Aorta (tissue), 5 donors: ENCODE measurements around the gene VSIG10. TPM values are rescaled to one million over a fixed set of nuclear protein-coding genes. Genes with fewer than 3 reads are reported as not detected.
A peak's percentile ranks its signal among the peaks of the same experiment; 100 is the strongest.

ENCODE experiments used
- ATAC-seq: fragments of 200-7000 bp; cut with Tn5 transposase; one replicate; pipeline ENCODE4 v1.9.1; 2022; ENCODE audit warnings: moderate library complexity; ENCODE audit not compliant: low FRiP score
- DNase-seq, 2 donors: peaks; one replicate each; pipeline ENCODE4 v3.0.0-alpha.2; 2020
- H3K27ac ChIP-seq, 2 donors: one replicate each; pipeline ENCODE4 v1.5.1; 2013; ENCODE audit warnings: low read length in 2 of 2, mild to moderate bottlenecking in 2 of 2, moderate library complexity in 2 of 2, control low read depth in 1 of 2, inconsistent platforms in 1 of 2, low read depth in 1 of 2
- H3K27me3 ChIP-seq, 2 donors: one replicate each; pipeline ENCODE4 v1.6.1; 2013; ENCODE audit warnings: control low read depth in 1 of 2, low read length in 1 of 2, mild to moderate bottlenecking in 1 of 2, moderate library complexity in 1 of 2; ENCODE audit not compliant: insufficient read depth in 2 of 2, control insufficient read depth in 1 of 2
- H3K36me3 ChIP-seq, 2 donors: one replicate each; pipeline ENCODE4 v1.6.1; 2013; ENCODE audit warnings: control low read depth in 1 of 2, low read length in 1 of 2, mild to moderate bottlenecking in 1 of 2; ENCODE audit not compliant: insufficient read depth in 2 of 2, control insufficient read depth in 1 of 2
- H3K4me1 ChIP-seq, 2 donors: one replicate each; pipeline ENCODE4 v1.6.1; 2013; ENCODE audit warnings: low read length in 2 of 2, control low read depth in 1 of 2, mild to moderate bottlenecking in 1 of 2, moderate library complexity in 1 of 2; ENCODE audit not compliant: insufficient read depth in 2 of 2, control insufficient read depth in 1 of 2
- H3K4me3 ChIP-seq, 2 donors: one replicate each; pipeline ENCODE4 v1.5.1; 2013; ENCODE audit warnings: low read length in 2 of 2, control low read depth in 1 of 2, mild to moderate bottlenecking in 1 of 2
- H3K9me3 ChIP-seq: one replicate; pipeline ENCODE4 v1.6.1; 2013; ENCODE audit warnings: mild to moderate bottlenecking, low read length; ENCODE audit not compliant: control insufficient read depth
- WGBS, 2 donors: extraction: QIAGEN DNeasy Blood & Tissue Kit; methylation state at CpG; one replicate each; pipeline ENCODE4 v1.1.7; 2013; 5-methylcytosine and 5-hydroxymethylcytosine counted together
- intact Hi-C, 2 donors: fragments of 100-400 bp; cut with DNase I; formaldehyde crosslinking; loops; one replicate each; pipeline versions ENCODE4 v1.14.2 to v1.15.0; 2022
- long read RNA-seq, 2 donors: library from polyadenylated mRNA; unstranded; transcript quantifications; one replicate each; pipeline ENCODE4 v2.0.0, GENCODE V29; 2020 to 2021
- polyA plus RNA-seq, 2 donors: library from polyadenylated mRNA; stranded (reverse); fragments of 200-250 nt; gene quantifications; one replicate each; pipeline ENCODE4 v1.2.3, GENCODE V29; 2013
- total RNA-seq, 2 donors: library from RNA; stranded (reverse); fragmentation: NEBNext Ultra II Directional; extraction: Animal tissue kit (Norgen Biotek cat#: 25700); gene quantifications; one replicate each; pipeline ENCODE4 v1.2.1, GENCODE V29; 2021
- donor health status: healthy with polysubstance abuse.
- donor health status: Bipolar disorder and iron deficiency.
- donor health status: DM: no; HTN: no; CAD: no.
- donor health status: DM: no; HTN: no; CAD: no.
- donor health status: DM: yes; HTN: yes; CAD: no.

VSIG10 gene, protein sequence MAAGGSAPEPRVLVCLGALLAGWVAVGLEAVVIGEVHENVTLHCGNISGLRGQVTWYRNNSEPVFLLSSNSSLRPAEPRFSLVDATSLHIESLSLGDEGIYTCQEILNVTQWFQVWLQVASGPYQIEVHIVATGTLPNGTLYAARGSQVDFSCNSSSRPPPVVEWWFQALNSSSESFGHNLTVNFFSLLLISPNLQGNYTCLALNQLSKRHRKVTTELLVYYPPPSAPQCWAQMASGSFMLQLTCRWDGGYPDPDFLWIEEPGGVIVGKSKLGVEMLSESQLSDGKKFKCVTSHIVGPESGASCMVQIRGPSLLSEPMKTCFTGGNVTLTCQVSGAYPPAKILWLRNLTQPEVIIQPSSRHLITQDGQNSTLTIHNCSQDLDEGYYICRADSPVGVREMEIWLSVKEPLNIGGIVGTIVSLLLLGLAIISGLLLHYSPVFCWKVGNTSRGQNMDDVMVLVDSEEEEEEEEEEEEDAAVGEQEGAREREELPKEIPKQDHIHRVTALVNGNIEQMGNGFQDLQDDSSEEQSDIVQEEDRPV
- 10 to 100 TPM; 10.5 to 20.6 TPM for total RNA-seq
- 10 to 100 TPM in 1 of 2 donors, 1 to 10 TPM in 1; 7.3 to 21.7 TPM for polyA plus RNA-seq
- long read RNA-seq, donor 1, partial matches to known transcripts = 1 of 9 reads
- long read RNA-seq, donor 1, other reads (novel, unspliced or antisense) = 4 of 9 reads
- long read RNA-seq, donor 2, partial matches to known transcripts = 0 of 3 reads
- long read RNA-seq, donor 2, other reads (novel, unspliced or antisense) = 2 of 3 reads

DNA sequence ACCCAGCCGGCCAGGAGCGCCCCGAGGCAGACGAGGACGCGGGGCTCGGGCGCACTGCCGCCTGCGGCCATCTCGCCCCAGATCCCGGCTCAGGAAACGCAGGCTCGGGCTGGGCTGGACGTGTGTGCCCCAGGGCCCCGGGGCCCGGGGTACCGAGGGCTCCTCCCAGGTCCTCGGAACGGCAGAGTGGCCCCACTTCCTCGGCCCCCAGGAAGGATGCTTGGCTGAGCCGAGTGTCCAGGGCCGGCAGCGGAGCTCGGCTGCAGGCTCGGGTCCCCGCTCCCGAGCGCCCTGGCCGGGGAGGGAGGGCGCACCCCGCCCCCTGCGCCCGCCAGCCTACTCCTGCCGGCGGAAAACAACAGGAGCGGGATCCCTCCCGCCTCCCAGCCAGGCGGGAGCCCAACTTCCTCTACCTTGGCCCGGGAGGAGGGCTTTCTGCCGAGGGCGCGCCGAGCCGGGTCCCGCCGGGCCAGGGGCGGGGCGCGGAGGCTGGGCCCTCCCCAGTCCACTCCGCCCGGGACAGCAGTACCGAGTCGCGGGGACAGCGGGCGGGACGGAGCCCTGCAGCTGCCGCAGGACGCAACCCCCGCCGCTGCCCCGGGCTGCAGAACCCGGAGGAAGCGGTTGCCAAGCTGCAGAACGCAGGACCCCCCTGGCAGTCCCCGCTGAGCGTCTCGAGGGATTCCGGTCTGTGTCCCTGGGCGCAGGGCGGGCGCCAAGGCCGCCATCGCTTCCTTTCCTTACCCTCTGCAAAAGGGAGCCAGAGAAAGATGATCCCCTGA, at the start of gene VSIG10:
VSIG10 (minus strand) TSS at position 411 of the 782 bp plus-strand sequence; CDS start at position 71, 340 bp downstream.
- Histone ChIP-seq H3K4me1 (no peaks in the 10 kb centered on the region), H3K9me3 (no peaks in the 10 kb centered on the region), H3K27ac (peak within 1 kb of the TSS in 1 of 2 donors; percentile 52), H3K36me3 (no peaks in the 10 kb centered on the region), H3K4me3 (peak within 1 kb of the TSS; percentile 70 to 80), H3K27me3 (no peaks in the 10 kb centered on the region)
- DNase-seq (peak; percentile 79 to 88), ATAC-seq (peak; percentile 94)
- WGBS, 2 donors = 0% methylated on average over 56 to 75 of the region's 75 CpGs
- intact Hi-C loops = loop anchor here (2.0 to 5.0 kb wide), 2 partner anchors 41 to 89 kb away; partner anchors contain the start of gene WSB2 (in 2 of the 2)

DNA sequence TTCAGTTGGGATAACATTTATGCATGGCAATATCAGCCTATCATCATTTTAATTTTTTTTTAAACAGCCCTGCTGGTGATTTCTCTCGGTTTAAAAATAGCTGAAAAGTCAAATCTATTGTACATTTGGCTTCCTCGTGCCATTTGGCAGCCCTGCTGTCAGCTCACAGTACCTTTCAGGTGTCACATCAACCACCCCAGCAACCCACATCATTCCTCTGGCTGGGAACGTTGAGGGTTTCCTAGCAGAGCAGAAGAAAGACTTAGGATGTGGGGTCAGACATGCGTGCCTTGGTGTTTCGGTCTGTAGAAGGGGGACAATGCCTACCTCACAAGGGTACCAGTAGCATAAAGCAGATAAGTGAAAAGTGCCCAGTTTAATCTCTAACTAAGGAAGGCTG, 47.9 kb upstream of the VSIG10 start:
- Histone ChIP-seq H3K36me3 (peaks cover 0 to 7% of the 10 kb centered on the region in 2 donors), H3K9me3 (no peaks in the 10 kb centered on the region), H3K4me3 (no peak overlapping the region), H3K4me1 (no peaks in the 10 kb centered on the region), H3K27ac (no peak overlapping the region), H3K27me3 (no peaks in the 10 kb centered on the region)
- DNase-seq (no peak), ATAC-seq (no peak)
- intact Hi-C loops = no loop called here
- WGBS, 2 donors = 58 to 64% methylated on average over 5 of the region's 5 CpGs

DNA sequence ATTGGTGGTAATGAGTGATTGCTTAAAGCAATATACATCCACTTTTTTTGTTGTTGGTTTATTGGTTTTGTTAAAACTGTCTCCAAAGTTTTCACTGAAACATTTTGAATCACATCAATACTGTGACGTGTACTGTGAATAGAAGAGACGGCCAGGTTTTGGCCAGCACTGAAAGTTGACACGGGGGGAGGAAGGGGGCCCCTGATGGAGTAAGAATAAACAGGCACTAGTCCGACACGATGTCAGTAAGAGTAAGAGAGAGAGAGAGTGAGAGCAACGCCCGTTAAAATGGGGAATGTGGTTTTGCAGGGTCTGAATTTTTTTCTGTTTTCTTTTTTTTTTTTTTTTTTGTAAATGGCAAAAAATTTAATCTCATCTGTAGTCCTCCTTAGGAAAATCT, 46.8 kb upstream of the VSIG10 start:
- ATAC-seq (no peak), DNase-seq (no peak)
- Histone ChIP-seq H3K4me1 (no peaks in the 10 kb centered on the region), H3K9me3 (no peaks in the 10 kb centered on the region), H3K27ac (no peak overlapping the region), H3K27me3 (no peaks in the 10 kb centered on the region), H3K36me3 (peaks cover 0 to 7% of the 10 kb centered on the region in 2 donors), H3K4me3 (no peak overlapping the region)
- 23 to 31% methylated on average over 7 of the region's 7 CpGs for whole genome bisulfite sequencing, 2 donors
- intact Hi-C loops = no loop called here

DNA sequence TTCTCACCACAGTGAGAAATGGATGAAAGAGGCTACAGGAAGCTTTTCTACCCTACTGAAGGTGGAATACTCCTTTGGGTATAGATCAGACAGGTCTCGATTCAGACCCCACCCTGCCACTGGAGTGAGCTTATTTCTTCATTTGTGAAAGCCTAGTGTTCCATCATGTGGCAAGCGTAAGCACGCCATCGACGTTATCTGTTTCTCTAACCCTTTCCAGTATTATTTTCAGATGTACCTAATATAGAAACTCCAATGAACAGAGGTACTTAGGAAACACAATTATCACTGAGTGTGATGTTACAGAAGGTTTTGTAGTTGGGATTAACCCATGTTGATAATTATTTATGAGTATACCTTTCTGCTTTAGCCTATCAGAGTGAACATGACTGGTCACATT, 44.5 kb upstream of the VSIG10 start:
- 89 to 90% methylated on average over 5 of the region's 5 CpGs for WGBS, 2 donors
- ATAC-seq (no peak), DNase-seq (no peak)
- Histone ChIP-seq H3K27me3 (no peaks in the 10 kb centered on the region), H3K4me1 (no peaks in the 10 kb centered on the region), H3K36me3 (peaks cover 0 to 7% of the 10 kb centered on the region in 2 donors), H3K4me3 (no peak overlapping the region), H3K27ac (no peak overlapping the region), H3K9me3 (no peaks in the 10 kb centered on the region)
- intact Hi-C loops = no loop called here

DNA sequence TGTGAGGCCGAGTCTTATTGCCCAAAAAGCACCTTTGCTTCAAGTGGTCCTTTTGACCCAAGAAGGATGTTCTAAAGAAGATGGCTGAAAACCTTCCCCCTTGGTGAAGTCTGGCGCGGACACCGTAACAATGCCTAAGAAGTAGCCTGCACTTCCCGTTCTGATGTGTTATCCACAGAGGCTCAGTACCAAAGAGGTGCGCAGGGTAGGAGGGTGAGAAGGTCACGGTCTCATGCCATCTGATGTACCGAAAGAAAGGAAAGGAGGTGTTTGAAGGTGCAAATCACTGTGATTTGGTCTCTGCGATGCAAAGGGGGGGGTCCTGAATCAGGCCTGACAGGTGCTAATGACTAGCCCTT, 42.0 kb upstream of the VSIG10 start:
- H3K27me3 ChIP-seq = no peaks in the 10 kb centered on the region
- ATAC-seq (no peak), DNase-seq (no peak)
- no peak overlapping the region for H3K4me3 ChIP-seq
- no peaks in the 10 kb centered on the region for H3K4me1 ChIP-seq
- 80 to 84% methylated on average over 9 of the region's 9 CpGs for WGBS, 2 donors
- H3K36me3 ChIP-seq = peaks cover 2% of the 10 kb centered on the region in 2 donors
- intact Hi-C loops = no loop called here
- no peak overlapping the region for H3K27ac ChIP-seq
- no peaks in the 10 kb centered on the region for H3K9me3 ChIP-seq

DNA sequence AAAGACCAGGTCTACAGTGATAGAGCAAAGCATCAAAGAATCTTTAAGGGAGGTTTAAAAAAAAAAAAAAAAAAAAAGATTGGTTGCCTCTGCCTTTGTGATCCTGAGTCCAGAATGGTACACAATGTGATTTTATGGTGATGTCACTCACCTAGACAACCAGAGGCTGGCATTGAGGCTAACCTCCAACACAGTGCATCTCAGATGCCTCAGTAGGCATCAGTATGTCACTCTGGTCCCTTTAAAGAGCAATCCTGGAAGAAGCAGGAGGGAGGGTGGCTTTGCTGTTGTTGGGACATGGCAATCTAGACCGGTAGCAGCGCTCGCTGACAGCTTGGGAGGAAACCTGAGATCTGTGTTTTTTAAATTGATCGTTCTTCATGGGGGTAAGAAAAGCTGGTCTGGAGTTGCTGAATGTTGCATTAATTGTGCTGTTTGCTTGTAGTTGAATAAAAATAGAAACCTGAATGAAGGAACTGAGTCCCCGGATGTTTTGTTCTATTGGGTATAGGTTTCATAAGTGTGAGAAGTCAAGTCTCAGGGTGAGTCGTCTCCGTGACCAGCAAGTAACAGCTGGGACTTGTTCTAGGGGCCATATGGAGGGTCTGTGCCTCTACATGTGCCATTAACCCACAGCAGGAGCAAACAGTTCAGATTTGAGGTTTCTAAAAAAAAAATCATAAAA, 41.4 kb upstream of the VSIG10 start:
- H3K4me1 ChIP-seq = no peaks in the 10 kb centered on the region
- H3K27ac ChIP-seq = no peak overlapping the region
- peaks cover 2 to 4% of the 10 kb centered on the region in 2 donors for H3K36me3 ChIP-seq
- H3K27me3 ChIP-seq = no peaks in the 10 kb centered on the region
- H3K4me3 ChIP-seq = no peak overlapping the region
- WGBS, 2 donors = 85 to 87% methylated on average over 7 of the region's 7 CpGs
- no peak for ATAC-seq
- DNase-seq = no peak
- H3K9me3 ChIP-seq = no peaks in the 10 kb centered on the region
- intact Hi-C loops = no loop called here

DNA sequence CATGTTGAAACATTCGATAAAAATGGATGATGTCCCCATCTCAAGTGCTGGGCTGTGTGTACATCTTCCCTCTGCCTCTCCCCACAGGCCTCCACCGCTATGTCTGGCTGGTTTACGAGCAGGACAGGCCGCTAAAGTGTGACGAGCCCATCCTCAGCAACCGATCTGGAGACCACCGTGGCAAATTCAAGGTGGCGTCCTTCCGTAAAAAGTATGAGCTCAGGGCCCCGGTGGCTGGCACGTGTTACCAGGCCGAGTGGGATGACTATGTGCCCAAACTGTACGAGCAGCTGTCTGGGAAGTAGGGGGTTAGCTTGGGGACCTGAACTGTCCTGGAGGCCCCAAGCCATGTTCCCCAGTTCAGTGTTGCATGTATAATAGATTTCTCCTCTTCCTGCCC, 40.7 kb upstream of the VSIG10 start:
- peaks cover 4 to 5% of the 10 kb centered on the region in 2 donors for H3K36me3 ChIP-seq
- no peak overlapping the region for H3K4me3 ChIP-seq
- intact Hi-C loops = no loop called here
- H3K4me1 ChIP-seq = no peaks in the 10 kb centered on the region
- WGBS, 2 donors = 91 to 93% methylated on average over 13 of the region's 13 CpGs
- ATAC-seq (no peak), DNase-seq (no peak)
- no peaks in the 10 kb centered on the region for H3K9me3 ChIP-seq
- no peak overlapping the region for H3K27ac ChIP-seq
- no peaks in the 10 kb centered on the region for H3K27me3 ChIP-seq

DNA sequence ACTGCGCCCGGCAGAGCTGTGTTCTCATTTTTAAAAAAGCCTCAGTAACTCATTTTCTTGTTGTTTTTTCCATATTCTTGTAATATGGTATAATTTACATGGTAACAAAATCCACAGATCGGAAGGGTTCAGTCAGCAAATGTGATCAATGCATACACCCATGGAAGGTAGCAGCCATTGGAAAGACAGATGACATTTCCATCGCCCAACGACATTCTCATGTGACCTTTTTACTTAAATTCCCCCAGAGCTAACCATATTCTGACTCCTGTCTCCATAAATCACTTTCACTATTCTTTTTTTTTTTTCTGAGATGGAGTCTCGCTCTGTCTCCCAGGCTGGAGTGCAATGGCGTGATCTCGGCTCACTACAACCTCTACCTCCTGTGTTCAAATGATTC, 37.0 kb upstream of the VSIG10 start:
- no peak overlapping the region for H3K4me3 ChIP-seq
- ATAC-seq (no peak), DNase-seq (no peak)
- no peaks in the 10 kb centered on the region for H3K4me1 ChIP-seq
- intact Hi-C loops = no loop called here
- H3K27ac ChIP-seq = no peak overlapping the region
- no peaks in the 10 kb centered on the region for H3K27me3 ChIP-seq
- H3K9me3 ChIP-seq = no peaks in the 10 kb centered on the region
- whole genome bisulfite sequencing, 2 donors = 96% methylated on average over 8 of the region's 8 CpGs
- peaks cover 2 to 6% of the 10 kb centered on the region in 2 donors for H3K36me3 ChIP-seq
